Endothelial cell (in vitro differentiated cells): ENCODE results near the gene MOCS1. TPM values are rescaled to one million over a fixed set of nuclear protein-coding genes. Genes with fewer than 3 reads are reported as not detected.

Experiments
- DNase-seq: peaks from one replicate; pipeline ENCODE4 v3.0.0; 2021; ENCODE audit warnings: low spot score
- H3K27ac Mint-ChIP-seq: one replicate; pipeline ENCODE4 v1.8.0; 2021; ENCODE audit warnings: mixed read lengths, inconsistent platforms; ENCODE audit not compliant: unreplicated experiment
- H3K27me3 Mint-ChIP-seq: one replicate; pipeline ENCODE4 v1.8.0; 2021; ENCODE audit warnings: mild to moderate bottlenecking, moderate library complexity, mixed read lengths, inconsistent platforms; ENCODE audit not compliant: unreplicated experiment
- H3K36me3 Mint-ChIP-seq: one replicate; pipeline ENCODE4 v1.8.0; 2021; ENCODE audit warnings: mild to moderate bottlenecking, low read depth, mixed read lengths, inconsistent platforms; ENCODE audit not compliant: unreplicated experiment
- H3K4me1 Mint-ChIP-seq: one replicate; pipeline ENCODE4 v1.8.0; 2021; ENCODE audit warnings: mild to moderate bottlenecking, mixed read lengths, inconsistent platforms; ENCODE audit not compliant: unreplicated experiment
- H3K4me3 Mint-ChIP-seq: one replicate; pipeline ENCODE4 v1.8.0; 2021; ENCODE audit warnings: mild to moderate bottlenecking, mixed read lengths, inconsistent platforms; ENCODE audit not compliant: unreplicated experiment
- H3K9me3 Mint-ChIP-seq: one replicate; pipeline ENCODE4 v1.8.0; 2021; ENCODE audit warnings: mixed read lengths, inconsistent platforms; ENCODE audit not compliant: unreplicated experiment
- CTCF ChIP-seq: fragments of 200-600 bp; sonication (generic); IDR thresholded peaks from one replicate; pipeline ENCODE4 v1.5.0; 2021; ENCODE audit warnings: antibody characterized with exemption; ENCODE audit not compliant: unreplicated experiment
- total RNA-seq: library from RNA; stranded (reverse); fragmentation: NEBNext Ultra II Directional; extraction: Animal tissue kit (Norgen Biotek cat#: 25700); gene quantifications from one replicate; pipeline ENCODE4 v1.2.1, GENCODE V29; 2021; ENCODE audit not compliant: unreplicated experiment

MOCS1 gene
- total RNA-seq, 1 donor from 2014 or later = 15.8 TPM

- DNase-seq = no peak
- Mint-ChIP-seq H3K27ac (no peak overlapping the region), H3K4me1 (peaks cover 10% of the 10 kb centered on the region), H3K36me3 (peaks cover 27% of the 10 kb centered on the region), H3K27me3 (no peaks in the 10 kb centered on the region), H3K4me3 (no peak overlapping the region), H3K9me3 (no peaks in the 10 kb centered on the region)
- TF ChIP-seq CTCF = no peak
Measured at GRCh38 chr6:39920157-39920556, 14.1 kb downstream of the MOCS1 start.

- DNase-seq = no peak
- H3K27ac Mint-ChIP-seq = no peak overlapping the region
- peaks cover 2% of the 10 kb centered on the region for H3K27me3 Mint-ChIP-seq
- no peaks in the 10 kb centered on the region for H3K9me3 Mint-ChIP-seq
- peaks cover 22% of the 10 kb centered on the region for H3K36me3 Mint-ChIP-seq
- H3K4me3 Mint-ChIP-seq = no peak overlapping the region
- H3K4me1 Mint-ChIP-seq = peaks cover 10% of the 10 kb centered on the region
- TF ChIP-seq CTCF = no peak
Measured at GRCh38 chr6:39918831-39919230, 15.4 kb downstream of the MOCS1 start.

- Mint-ChIP-seq H3K27me3 (peaks cover 2% of the 10 kb centered on the region), H3K4me3 (no peak overlapping the region), H3K36me3 (peaks cover 21% of the 10 kb centered on the region), H3K4me1 (peaks cover 10% of the 10 kb centered on the region), H3K9me3 (no peaks in the 10 kb centered on the region), H3K27ac (no peak overlapping the region)
- TF ChIP-seq CTCF = no peak
- no peak for DNase-seq
Measured at GRCh38 chr6:39917981-39918380, 16.3 kb downstream of the MOCS1 start.

- H3K9me3 Mint-ChIP-seq = no peaks in the 10 kb centered on the region
- no peak for DNase-seq
- peaks cover 10% of the 10 kb centered on the region for H3K4me1 Mint-ChIP-seq
- H3K27me3 Mint-ChIP-seq = peaks cover 3% of the 10 kb centered on the region
- TF ChIP-seq CTCF = no peak
- peaks cover 25% of the 10 kb centered on the region for H3K36me3 Mint-ChIP-seq
- no peak overlapping the region for H3K27ac Mint-ChIP-seq
- H3K4me3 Mint-ChIP-seq = no peak overlapping the region
Measured at GRCh38 chr6:39917329-39917728, 16.9 kb downstream of the MOCS1 start.

- DNase-seq = no peak
- no peak overlapping the region for H3K27ac Mint-ChIP-seq
- TF ChIP-seq CTCF = no peak
- peaks cover 20% of the 10 kb centered on the region for H3K36me3 Mint-ChIP-seq
- no peak overlapping the region for H3K4me3 Mint-ChIP-seq
- peaks cover 6% of the 10 kb centered on the region for H3K27me3 Mint-ChIP-seq
- H3K4me1 Mint-ChIP-seq = peaks cover 10% of the 10 kb centered on the region
- H3K9me3 Mint-ChIP-seq = no peaks in the 10 kb centered on the region
Measured at GRCh38 chr6:39915866-39916265, 18.4 kb downstream of the MOCS1 start.
